NCI-H524 (cell line): ENCODE data around the gene LPAR6.
"Not testable (repeated sequence)": the region's sequence is repeated elsewhere in the genome, so short reads cannot be mapped to it uniquely, and the experiment has no call there.

Experiments used
- DNase-seq, 2 experiments: peaks; one replicate each; lab custom pipeline; 2025; lab: John Stamatoyannopoulos, UW

Gene LPAR6, protein sequence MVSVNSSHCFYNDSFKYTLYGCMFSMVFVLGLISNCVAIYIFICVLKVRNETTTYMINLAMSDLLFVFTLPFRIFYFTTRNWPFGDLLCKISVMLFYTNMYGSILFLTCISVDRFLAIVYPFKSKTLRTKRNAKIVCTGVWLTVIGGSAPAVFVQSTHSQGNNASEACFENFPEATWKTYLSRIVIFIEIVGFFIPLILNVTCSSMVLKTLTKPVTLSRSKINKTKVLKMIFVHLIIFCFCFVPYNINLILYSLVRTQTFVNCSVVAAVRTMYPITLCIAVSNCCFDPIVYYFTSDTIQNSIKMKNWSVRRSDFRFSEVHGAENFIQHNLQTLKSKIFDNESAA

DNA sequence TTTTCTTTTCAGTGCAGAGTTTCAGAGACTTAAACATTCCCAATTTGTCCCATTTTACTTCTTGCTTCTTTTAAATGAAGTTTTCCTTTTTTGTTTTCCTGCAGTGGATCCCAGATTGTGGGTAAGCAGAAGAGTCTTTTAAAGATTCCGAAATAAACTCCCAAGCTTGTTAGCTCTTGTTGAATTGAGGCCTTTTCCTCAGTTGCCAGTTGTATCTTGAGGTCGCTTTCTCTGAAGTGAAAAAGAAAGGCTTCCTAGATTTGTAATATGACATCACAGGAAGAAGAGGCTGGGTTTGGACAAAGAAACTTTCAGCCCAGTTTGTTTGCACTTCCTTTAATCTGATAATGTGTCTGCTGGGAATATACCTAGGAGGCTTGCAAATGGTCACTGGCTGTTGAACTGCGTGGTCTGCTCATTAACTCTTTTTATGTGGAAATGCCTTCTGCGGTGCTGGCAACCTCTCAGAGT is at the start of gene LPAR6:
LPAR6 (minus strand) TSS at position 233 of the 471 bp plus-strand sequence. CDS start 690 bp downstream, outside the sequence.
- DNase-seq: no peak

DNA sequence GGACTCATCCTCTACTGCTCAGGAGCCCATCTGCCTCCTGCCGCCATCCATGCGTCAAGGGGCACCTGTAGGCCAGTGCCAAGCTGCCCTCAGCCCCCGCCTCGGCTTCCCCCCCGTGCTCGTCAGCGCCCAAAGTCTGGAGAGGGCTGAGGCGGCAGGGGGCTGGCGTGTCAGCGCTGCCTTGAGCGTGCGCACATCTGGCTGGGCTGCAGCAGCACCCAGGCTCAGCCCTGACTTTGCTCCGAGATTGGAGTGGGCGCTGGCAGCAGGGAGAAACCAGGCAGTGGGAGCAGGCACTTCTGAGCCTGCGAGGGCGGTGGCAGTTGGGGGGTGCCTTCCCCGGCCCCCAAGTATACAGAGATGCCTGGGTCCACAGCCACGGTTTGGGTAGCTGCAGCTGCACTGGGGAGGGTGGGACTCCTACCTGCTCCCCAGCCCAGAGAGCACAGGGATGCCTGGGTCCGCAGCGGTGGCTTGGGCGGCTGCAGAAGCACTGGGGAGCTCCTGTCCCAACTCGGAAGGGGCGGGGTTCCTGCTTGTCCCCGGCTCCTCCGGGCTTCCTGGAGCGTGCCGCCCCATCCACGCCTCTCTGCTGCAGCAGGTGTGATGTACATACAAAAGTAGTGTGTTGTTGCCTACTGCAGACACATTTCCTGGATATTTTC is 44.8 kb upstream of the LPAR6 start:
- no peak for DNase-seq

DNA sequence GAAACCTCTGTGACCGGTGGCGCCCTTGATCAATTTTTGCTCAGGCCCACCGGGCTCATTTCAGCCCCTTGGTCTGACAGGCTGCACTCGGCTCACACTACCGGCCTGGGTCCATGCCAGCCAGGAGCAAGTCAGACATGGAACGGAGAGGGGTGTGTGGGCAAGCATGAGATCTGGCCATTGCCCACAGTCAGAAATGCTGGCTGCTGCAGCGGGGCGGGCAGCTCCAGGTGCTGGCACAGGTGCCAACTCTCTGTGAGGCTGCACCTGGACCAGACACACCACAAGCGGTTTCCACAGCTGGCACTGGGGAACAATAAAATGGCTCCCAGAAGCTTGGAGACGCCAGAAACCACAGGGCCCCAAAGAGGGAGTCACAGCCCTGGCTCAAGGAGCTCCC is 43.6 kb upstream of the LPAR6 start:
- no peak for DNase-seq

DNA sequence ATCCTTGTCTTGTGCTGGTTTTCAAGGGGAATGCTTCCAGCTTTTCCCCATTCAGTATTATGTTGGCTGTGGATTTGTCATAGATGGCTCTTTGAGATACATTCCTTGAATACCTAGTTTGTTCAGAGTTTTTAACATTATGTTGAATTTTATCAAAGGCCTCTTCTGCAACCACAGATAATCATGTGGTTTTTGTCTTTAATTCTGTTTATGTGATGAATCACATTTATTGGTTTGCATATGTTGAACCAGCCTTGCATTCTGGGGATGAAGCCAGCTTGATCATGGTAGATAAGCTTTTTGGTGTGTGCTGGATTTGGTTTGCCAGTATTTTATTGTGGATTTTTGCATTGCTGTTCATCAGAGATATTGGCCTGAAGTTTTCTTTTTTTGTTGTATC is 38.3 kb upstream of the LPAR6 start:
- DNase-seq: not testable (repeated sequence)

DNA sequence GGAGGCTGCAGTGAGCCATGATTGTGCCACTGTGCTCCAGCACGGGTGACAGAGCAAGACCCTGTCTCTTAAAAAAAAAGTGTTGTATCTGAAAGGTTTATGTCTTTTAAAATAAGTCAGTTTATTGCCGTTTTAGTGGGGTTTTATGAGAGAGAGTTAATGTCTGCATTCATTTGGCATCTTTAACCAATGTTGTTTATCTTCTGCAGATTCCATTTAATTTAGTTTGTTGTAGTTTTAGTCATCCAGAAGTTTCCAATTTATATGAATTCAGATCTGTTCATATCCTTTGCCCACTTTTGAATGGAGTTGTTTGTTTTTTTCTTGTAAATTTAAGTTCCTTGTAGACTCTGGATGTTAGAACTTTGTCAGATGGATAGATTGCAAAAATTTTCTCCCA is 36.7 kb upstream of the LPAR6 start:
- no peak for DNase-seq

DNA sequence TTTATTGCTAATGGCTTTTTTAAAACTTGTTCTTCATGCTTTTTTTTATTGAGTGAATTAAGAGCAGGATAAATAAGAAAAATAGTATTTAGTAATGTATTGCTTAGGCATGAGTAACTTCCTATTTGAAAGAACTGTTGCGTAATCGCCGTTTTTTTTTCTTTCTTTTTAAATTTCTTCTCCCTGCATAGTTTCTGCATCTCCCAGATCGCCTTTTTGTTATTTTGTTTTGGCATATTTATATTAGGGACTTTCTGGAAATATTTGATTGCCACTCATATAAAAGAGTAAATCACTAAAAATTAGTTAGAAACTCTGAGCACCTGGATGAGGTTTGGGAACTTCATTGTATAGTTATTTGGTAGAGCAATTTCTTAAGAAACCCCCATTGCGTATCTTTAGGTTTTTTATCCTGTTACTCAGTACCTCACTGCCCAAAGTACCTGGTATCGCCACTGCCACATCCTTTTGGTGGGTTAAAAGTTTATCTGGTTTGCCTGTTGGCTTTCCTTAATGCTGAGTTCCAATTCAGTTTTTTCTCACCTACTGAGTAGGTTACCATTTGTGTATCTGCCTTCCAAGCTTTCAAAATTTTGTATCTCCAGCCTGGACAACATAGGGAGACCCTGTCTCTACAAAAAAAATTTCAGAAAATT is 36.2 kb upstream of the LPAR6 start:
- DNase-seq: no peak

DNA sequence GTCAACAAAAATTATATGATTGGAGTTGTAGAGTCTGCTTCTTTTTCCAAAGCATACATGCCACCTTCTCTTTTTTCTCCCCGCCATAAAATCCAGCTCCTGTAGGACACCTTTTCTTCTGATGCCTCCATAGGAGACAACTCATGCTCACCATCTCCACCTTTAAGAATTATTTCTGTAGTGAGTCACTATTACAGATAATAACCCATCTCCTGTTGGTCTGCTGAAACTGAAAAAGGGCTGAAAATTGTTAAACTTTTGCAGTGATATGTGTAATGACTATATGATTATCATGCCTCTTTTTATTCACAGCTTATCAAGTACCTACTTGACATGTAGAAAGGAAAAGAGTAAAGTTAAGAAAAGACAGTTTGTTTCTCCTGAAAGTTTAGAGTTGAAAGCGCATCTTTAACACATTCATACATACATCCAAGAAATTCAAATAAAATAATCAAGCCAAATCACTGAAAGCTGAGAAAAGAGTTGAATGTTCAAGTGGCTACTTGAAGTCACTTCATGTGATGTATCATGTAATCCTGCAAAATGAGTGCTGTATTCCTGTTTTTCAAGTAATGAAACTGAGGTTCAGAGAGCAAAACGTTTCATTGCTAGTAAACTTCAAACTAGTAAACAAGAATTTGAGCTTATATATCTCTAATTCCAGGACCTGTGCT is 35.5 kb upstream of the LPAR6 start:
- DNase-seq: peak in 1 of 2 experiments; percentile 5

DNA sequence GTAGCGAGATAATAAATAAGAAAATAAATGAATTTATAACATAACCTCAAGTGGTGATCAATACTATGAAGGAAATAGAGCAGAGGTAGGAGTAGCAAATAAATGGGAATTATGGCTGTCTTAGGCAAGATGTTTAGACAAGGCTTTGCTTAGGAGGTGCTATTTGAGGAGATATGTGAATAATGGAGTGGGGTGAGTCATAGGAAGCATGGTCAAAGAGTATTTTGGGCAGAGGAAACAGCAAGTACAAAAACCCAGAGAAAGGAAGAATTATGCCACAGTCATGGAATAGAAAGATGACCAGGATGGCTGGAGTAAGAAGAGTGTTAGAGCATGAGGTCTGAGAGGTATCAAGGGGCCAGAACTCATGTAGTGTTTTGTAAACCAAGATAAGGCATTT is 33.6 kb upstream of the LPAR6 start:
- no peak for DNase-seq

DNA sequence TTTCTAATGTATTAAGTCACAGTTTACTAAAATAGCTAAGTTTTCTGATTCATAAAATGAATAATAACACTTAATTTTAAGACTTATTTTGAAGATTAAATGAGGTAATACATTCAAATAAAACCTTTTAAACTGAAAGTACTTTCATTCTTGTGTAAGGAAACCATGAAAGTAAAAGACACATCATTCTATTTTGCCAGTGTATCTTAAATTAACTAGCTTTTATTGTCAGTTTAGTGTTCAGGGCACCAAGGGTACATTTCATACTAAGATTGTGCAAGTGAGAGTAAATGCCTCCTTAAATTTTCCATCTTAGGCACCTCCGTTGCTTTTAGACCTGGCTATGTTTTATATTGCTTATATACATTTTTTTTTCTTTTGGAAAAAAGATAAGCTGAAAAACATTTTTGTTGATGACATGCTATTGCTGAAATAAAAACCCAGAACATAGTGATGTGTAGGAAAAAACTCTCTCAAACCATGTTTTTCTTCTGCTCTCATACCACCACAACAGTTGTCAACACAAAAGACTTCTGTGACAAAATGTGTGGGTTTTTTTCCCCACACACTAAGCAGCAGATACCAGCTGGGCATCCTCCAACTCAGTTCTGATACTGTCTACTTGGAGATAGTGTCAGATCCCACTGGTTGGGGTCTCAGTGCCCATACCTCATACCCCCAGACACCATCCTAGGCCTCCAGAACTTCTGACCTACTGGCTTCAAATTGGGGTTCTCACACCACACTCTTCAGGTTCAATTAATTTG is 30.7 kb upstream of the LPAR6 start:
- no peak for DNase-seq

DNA sequence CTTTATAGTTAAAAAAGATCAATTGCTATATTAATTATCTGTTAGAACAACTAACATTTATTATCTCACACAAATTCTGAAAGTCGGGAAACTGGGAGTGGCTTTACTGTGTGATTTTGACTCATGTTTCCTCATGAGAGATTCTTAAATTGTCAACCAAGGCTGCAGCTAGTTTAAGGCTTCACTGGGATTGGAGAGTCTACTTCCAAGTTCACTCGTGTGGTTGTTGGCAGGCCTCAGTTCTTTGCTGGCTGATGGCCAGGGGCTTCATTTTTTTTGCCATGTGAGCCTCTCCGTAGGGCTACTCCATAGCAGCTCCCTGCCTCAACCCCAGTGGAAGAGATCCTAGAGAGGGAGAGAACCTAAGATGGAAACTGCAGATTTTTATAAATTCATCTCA is 24.5 kb upstream of the LPAR6 start:
- no peak for DNase-seq

DNA sequence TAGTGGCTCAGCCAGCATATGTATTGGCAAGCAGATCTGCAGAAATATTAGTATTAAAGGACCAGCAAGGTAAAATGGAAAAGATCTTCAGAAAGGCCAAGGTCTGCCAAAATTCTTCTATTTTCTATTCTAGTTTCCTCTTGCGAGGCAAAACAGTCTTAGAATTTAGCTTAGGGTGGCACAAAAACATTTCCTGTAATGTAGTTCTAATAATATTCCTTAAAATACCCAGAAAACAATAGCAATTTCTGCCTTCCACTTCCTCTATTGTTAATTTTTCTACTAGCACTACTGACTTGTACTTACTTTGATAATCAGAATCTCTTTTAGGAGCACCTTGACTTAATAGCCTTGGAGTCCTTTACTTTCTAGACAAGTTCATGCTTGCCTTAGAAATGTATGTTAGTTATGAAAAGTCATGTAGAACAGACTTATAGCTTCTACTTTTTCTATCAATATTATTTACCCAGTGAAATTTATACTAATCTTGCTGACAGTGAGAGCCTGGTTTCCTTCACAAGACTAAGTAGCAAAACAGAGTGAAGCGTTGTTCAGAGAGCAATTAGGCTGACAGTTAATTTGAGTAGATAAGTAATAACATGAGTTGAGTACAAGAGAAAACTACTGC is 23.9 kb upstream of the LPAR6 start:
- no peak for DNase-seq

DNA sequence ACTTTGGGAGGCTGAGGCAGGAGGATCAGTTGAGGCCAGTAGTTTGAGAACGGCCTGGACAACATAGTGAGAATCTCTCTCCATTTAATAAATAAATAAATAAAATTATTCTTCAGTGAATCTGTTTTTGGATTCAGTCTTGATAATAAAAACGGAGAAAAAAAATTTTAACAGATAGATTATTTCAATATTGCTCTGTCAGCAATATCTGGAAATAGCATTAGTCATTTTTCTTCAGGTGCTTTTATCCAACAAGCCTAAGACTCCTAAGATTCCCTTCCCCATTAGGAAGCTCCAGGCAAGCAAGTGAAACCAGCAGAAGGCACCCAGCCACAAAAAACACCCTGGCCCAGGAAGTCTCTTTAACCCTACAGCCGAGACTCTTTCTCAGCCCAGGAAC is 21.3 kb upstream of the LPAR6 start:
- DNase-seq: no peak

DNA sequence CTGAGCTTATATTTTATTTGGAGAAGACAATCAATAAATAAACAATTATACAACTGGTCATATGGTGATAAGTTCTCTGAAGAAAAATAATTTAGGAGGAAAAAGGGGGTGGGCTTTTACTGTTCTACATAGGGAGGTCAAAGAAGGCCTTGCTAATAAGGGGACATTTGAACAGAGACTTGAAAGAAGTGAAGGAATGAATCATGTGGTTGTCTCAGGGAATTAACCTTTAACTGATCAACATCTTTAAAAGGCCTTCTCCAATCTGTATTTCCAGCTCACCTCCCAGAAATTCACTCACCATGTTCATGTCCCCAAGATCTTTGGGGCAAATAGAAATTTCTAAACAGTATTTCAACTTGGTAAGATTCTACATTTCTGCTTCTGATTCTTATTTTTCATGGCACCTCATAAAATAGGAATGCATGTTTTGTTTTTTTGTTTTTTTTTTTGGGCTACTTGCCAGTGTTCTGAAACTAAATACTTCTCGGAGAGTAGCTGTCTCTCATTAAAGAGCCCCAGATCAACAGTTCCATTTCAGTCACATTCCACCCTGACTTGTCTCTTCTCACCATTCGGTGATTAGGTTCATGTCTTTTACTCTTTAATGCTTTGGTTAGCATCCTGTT is 19.2 kb upstream of the LPAR6 start:
- no peak for DNase-seq

DNA sequence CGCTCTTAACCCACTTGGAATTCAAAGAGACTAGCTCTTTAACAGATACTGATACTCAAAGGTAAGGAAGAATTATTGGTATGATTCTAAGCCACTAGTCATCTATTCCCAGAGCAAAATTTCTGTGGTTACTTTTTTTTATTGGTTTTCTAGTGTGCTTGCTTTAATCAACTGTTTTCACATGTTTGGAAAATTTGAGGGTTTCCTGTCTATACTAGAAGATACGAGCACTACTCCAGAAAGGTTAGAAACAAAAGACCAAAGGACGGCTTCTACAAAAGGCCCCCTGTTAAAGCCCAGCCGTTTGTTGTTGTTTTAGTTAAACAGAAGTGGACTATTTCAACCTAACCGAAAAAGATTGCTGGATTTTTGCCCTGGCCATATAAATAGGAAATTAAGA is 18.5 kb upstream of the LPAR6 start:
- DNase-seq: no peak

DNA sequence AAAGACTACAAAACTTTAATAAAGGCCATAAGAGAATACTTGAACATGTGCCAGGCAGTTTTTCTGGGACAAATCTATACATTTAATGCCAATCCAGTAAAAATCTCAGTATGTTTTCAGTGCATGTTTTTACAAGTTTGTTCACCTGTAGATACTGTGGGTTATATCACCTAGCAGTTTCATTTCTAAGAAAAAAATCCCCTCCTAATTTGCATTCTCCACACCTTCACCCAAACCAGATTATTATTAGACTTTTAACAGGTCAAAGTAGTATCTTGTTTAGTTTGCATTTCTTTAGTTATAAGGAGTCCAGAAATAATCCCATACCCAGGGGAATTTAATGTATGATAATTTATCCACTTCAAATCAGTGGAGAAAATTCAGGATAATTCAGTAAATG is 17.0 kb upstream of the LPAR6 start:
- DNase-seq: no peak

DNA sequence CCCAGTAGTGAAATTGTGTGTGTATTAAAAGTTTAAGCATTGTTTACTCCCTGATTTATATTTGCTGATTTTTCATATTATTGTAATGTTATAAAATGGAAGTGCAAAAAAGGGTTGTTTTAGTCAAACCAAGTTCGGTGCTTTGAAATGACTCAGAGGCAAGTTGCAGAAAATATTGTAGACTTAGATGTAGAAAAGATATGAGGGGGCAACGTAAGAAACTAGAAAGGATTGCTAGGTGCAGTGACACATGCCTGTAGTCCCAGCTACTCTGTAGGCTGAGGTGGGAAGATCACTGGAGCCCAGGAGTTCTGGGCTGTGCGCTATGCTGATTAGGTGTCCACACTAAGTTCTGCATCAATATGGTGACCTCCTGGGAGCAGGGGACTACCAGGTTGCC is 16.1 kb upstream of the LPAR6 start:
- no peak for DNase-seq

DNA sequence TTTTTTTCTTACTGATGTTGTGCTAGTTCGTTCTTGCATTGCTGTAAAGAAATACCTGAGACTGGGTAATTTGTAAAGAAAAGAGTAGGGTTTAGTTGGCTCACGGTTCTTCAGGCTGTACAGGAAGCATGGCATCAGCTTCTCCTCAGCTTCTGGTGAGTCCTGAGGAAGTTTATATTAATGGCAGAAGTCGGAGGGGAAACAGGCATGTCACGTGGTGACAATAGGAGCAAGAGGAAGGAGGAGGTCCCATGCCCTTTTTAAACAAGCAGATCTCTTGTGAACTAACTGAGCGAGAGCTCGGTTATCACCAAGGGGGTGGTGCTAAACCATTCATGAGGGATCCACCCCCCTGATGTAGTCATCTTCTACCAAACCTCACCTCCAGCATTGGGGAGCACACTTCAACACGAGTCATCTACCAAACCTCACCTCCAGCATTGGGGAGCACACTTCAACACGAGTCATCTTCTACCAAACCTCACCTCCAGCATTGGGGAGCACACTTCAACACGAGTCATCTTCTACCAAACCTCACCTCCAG is 13.9 kb upstream of the LPAR6 start:
- not testable (repeated sequence) for DNase-seq

DNA sequence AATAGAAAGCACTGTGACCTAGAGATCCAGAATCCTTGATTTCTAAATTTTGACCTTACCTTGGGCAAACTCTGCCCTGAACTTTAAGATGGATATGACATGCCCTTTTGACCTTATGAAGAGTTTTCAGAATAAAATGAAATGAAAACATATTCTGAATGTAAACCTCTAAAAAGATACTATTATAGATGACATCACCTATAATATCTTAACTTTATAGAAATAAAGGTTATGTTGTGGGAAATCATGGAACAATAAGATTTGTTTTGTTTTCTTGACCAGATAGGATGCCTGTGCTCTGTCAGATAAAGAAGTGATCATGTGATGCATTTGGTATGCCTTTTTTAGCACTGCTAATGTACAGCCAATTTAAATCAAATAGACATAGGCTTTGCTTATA is 13.1 kb upstream of the LPAR6 start:
- no peak for DNase-seq

DNA sequence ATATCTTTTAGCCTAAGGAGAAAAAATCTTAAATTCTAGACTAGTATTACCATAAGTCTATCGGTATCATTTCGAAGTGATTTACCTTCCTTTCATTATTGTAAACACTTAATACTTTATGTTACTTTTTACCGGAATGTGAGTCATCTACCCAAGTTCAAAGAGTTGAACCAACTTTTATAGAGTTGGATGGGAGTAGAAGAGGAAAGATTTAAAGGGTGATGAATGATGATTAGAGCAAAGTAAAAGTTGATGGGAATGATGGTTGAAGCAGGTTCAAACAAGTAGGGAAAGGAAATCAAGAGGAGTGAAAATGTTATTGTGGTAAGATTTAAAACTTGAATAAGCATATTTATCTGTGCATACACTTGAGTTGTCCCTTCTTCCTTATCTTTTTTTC is 11.3 kb upstream of the LPAR6 start:
- DNase-seq: no peak

DNA sequence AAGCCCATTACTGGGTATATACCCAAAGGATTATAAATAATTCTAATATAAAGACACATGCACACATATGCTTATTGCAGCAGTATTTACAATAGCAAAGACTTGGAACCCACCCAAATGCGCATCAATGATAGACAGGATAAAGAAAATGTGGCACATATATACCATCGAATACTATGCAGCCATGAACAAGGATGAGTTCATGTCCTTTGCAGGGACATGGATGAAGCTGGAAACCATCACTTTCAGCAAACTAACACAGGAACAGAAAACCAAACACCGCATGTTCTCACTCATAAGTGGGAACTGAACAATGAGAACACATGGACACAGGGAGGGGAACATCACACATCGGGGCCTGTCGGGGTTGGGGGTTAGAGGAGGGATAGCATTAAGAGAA is 9.1 kb upstream of the LPAR6 start:
- not testable (repeated sequence) for DNase-seq

DNA sequence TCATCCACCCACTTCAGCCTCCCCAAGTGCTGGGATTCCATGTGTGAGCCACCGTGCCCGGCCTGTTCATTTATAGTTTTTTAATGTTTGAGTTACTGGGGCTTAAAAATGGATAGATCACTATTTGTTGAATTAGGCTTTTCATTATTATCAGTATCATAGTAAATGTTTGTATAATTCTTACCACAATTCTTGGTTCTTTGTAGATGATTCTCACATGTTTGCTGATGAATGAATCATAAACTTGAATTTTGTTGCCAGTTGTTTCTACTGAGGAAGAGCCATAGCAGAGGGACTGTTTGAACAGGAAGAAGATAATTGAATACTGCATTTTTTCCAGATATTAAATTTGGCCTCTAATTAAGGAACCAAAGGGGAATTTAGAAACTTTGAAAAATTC is 2.6 kb upstream of the LPAR6 start:
- DNase-seq: no peak
